ENCODE data around the gene TRHDE.

The TRHDE gene

DNA sequence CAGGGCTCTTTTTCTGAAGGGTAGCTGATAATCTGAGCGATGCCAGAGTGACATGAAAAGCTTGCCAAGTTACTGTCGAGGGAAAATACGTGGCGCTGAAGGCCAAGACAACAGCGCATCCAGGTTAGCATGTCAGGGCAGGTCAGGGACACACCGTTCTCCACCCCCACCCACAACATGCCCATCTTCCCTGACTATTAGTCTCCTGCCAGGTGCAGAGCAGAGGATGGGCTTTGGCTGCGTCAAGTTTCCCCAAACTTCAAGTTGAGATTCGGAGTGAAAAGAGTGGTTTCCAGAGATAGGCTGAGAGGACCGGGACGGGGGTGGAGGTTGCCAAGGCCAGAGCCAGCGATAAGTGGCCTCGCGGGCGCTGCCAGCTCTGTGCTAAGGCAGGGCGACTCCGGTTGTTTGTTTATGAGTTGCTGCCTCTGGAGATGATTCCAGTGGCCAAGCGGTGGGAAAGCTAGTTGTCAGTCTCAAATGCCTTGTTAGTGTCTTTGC, 1.7 kb downstream of the TRHDE start:
- DNase-seq (ENCODE audit: low spot score): no peak

DNA sequence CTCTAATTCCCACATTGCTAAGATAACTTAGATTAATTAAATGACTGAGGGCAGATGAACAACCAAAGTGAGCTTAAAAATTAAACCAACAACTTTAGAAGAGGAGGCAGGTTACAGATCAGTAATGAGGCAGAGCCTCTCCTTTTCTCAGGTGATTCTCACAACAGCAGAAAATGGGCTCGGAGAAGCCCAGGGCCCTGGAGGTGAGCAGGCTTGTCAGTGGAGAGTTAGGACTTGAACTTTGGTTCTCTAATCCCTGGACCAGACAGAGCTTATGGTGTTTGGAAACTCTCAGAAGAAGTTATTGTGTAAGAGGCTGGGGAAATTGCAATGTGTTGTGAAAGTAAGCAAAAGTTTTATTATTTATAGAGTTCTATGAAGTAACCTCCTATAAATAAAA, 2.8 kb downstream of the TRHDE start:
- DNase-seq (ENCODE audit: low spot score): no peak

DNA sequence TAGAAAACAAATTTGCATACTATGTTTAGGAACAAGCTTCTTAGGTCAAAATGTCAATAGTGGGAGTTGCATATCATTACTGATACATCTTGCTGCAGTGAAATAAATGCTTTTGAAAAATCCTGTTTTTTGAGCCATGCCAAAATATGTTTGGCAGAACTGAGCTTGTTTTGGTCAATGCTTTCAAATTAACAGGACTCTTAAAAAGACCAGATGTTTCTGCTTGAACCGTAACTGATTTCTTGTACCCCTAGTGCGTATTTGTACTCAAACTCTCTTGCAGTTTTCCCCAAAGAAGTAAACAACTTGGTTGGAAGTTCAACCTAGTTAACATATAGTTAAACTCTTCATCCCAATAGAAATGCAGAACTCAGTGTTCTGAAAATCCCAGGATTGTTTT, 3.4 kb downstream of the TRHDE start:
- no peak for DNase-seq (ENCODE audit: low spot score)

DNA sequence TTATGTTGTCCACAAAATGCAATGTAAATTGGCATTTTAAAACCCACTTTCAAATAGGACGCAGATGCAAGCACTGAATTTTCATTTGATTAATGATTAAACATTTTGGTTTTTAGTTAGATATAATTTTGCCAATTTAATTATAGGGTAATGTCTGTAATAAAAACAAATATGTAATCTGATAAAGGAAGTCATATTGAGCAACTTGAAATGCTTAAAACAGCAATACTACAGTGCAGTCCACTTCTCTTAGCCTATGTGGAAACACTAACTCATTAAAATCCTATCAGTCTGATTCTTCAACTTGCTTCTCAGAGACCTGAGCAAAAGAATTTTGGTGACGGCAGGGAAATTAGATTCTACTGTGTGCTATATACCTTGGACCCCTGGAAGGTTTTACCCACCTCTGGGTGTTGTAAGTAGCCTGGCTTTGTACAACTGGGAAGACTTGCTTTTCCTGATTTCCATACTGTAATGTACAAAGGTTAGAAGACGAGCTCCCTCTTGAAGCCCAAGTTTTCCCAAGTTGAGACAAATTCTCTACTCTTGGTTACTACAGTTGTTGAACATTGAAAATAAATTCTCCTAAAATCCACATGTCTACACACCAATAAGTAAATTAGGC, 4.1 kb downstream of the TRHDE start:
- DNase-seq (ENCODE audit: low spot score): no peak

DNA sequence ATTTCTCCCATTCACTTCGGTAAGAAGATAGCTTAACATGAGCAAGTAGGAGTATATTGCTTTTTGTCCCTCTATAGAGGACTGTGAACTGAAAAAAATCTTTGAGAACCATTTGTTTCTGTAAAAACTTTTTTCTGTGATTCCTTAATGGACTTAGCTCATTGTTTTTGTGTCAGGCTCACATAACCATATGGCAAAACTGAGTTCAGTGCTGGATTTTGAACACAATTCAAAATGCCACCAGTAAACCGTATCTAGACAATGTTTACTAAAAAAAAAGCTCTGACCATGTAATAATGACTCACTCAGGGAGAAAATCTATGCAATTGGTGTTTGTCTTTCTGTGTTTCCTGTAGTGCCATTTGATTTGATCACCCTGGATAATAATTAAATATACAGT, 5.2 kb downstream of the TRHDE start:
- DNase-seq (ENCODE audit: low spot score): no peak

DNA sequence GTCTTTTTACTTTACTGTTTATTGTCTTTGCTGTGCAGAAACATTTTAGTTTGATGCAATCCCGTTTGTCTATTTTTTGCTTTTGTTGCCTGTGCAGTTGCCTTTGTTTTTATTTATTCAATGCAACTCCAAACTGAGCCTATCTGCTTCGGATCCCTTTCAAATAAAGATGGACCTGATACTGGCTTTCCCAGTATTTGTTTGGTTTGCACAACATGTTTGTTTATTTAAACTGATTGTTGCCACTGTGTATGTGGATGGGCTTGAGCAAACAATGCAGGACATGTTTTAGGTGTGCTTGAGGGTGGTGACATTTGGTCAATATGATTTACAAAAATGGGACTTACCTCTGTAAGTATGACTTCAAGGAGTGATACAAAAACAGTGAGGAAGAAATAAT, 6.7 kb downstream of the TRHDE start:
- DNase-seq (ENCODE audit: low spot score): no peak

DNA sequence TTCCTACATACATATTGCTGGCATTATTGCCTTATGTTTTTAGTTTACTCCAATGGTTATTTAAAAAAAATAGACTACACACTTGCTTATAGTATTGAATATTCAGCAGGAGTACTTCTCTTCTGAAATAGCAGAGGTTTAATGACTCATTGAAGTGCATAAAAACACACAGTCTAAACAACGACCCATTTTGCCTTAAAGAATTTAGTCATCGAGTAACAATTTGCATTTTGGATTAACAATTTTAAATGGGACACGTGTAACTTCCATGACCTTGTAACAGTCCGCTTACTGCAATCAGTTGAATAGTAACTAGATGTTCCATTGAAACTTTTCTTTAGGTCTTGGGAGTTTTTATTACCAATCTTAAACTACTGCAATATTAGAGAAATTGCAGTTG, 9.0 kb downstream of the TRHDE start:
- no peak for DNase-seq (ENCODE audit: low spot score)

DNA sequence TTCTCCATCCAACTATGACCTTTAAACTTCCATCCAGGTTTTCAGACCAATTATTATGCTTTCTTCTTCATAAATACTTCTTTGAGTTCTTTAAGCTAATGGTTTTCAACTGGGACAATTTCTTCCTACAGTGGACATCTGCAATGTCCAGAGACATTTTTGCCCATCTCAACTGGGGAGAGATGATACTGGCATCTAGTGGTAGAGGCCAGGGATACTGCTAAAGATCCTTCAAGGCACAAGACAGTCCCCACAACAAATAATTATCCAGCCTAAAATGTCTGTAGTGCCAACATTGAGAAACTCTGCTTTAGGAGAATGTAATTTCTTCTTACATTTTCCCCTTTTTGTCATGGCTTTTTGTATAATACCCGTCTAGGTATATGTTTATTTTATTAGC, 10.6 kb downstream of the TRHDE start:
- no peak for DNase-seq (ENCODE audit: low spot score)

DNA sequence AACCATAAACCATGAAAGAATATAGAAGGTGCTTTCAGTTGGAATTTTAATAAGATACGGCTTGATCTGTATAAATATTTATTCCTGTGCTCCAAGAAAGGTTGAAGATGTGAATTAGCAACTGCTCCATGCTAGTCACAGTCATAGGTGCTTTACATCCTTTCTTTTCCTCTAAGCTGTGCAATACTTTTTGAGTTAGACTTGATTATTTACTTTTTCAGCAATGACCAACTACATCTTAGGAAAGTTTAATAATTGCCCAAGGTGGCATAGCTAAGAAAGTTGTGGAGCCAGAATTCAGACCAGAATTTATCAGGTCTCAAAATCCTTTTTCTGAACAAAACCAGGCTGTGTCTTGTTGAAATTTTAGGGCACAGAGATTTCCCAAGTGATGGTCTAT, 13.7 kb downstream of the TRHDE start:
- no peak for DNase-seq (ENCODE audit: low spot score)

DNA sequence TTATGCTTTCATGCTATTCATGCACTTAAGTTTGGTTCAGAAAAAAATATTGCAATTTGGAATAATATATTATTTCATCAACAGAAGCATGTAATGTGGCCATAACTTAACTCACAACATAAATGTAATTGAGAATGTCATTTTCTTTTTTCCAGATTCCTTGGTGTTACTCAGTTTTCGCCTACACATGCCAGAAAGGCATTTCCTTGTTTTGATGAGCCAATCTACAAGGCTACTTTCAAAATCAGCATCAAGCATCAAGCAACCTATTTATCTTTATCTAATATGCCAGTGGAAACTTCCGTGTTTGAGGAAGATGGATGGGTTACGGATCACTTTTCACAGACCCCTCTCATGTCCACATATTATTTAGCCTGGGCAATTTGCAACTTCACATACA, 14.4 kb downstream of the TRHDE start:
- DNase-seq (ENCODE audit: low spot score): no peak

DNA sequence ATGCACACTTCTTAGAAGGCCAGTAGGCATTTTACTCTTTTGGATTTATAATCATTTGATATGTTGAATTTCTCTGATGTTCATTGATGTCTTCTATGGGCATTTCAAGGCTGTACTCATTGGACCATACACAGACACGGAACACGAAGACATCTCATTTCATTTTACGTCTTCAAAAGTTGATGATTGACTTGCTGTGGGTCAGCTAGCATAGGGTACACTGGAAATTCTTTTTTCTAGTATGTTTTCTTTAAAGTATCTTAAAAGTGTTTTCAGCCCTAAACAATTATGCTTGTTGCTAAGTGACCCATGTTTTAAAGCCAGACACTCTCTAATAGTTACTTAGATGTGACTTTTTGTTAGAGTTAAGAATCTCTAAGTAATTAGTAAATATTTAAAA, 16.3 kb downstream of the TRHDE start:
- no peak for DNase-seq (ENCODE audit: low spot score)

DNA sequence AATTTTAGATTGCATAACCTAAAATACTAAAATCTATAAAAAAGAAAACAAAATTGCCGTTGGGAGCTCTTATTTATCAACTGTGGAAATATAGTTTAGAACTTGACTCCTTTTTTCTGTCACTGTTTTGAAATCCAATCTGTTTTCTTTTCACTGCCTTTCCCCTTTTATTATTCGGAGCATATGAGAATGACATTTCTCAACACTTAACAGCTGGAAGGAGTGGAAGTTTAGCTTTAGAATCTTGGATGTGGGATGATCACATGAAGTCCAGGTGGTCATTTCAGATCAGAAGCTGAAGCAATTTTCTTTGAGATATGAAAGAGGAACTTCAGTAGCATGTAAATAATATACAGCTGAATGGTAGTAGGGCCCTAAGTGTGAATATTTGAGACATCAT, 16.7 kb downstream of the TRHDE start:
- DNase-seq (ENCODE audit: low spot score): no peak

DNA sequence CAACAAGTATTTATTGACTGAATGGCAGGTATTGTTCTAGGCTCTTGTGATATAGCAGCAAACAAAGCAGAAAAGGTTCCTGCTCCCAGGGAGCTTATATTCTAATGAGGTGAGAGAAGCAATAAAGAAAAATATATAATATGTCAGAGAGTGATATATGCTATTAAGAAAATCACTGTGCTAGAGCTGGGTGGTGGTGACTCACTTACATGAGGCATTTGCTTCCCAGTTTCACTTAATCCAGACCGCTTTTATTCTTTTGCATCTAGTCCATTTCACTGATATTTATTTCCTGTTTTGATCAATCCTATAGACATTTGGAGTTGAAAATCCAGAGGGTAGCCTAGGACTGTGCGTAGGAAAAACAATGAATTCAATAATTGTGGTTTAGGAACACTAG, 17.5 kb downstream of the TRHDE start:
- DNase-seq (ENCODE audit: low spot score): no peak

DNA sequence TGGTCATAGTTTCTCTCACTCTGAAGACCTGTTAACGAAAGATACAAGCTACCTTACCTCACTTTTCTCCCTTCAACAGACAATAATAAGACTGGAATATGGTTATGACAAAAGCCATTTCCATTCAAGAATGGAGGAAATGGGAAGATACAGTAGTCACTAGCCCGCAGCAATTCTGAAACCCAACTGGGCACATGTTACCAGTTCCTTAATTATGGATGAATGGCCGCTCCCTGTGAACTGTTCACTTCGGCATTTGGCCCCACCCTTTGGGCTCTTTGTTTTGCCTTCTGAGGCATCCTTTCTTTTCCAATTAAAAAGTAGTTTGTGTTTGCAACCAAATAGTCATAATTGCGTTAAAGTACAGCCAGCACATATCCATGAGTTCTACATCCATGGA, 19.0 kb downstream of the TRHDE start:
- no peak for DNase-seq (ENCODE audit: low spot score)

DNA sequence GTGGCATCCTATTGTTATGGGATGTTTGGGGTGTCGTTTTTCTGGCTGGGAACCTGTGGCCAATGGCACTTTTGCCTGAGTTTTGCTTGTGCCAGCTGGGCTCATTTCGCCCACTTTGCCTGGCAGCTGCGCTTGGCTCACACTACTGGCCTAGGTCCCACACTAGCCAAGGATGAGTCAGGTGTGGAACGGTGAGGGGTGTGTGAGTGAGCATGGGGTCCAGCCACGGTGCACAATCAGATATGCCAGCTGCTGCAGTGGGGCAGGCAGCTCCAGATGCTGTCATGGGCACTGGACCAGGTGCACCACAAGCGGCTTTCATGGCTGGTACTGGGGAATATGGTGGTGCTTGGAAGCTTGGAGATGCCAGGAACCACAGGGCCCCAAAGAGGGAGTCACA, 21.5 kb downstream of the TRHDE start:
- no peak for DNase-seq (ENCODE audit: low spot score)

DNA sequence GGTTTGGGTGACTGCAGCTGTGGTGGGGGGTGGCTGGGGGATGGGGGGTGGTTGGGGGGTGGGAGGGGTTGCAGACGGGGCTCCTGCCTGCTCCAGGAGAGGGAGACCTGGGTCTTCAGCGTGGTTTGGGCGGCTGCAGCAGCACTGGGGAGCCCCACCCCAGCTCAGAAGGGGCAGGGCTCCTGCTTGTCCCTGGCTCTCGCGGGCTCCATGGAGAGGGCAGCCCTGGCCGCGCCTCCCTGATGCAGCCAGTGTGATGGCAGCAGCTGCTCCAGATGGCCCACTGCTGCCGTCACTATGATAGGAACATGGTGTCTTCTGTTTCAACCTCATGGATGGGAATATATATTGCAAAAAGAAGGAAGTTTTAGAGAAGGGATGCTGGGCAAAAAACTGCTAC, 22.9 kb downstream of the TRHDE start:
- DNase-seq (ENCODE audit: low spot score): no peak

DNA sequence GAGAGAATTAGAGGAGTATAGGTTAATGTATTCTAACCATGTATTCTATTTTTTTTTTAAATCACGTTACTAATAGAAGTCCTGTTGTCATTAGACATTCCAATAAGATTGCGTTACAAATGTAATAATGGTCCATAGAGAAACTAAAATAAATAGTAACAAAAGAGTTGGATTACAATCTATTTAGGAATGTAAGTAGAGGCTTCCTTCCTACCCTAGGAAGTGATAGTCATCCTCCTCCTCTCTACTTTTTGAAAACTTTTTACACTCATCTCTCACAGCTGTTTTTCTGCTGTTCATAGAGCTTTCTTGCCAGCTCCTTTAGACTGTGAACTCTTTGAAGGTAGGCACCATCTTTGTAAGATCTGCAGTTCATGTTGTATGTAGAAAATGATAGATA, 23.6 kb downstream of the TRHDE start:
- no peak for DNase-seq (ENCODE audit: low spot score)

DNA sequence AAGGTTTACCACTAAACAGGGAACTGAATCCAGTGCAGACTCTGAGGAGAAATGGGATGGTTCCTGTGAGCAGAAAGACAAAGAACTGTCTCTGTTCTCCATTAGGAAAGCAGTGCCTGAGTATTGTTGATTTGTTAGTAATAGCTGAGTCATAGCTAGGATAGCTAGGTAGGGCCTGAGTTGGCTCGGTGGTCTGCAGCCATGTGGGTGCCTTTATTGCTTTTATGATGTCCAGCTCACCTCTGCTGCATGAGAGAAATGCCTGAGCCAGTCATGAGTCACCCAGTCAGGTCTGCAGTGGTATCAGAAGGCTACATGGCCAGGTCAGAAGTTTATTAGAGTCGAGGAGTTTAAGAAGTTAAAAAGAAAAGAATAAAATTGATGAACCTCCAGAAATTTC, 24.2 kb downstream of the TRHDE start:
- DNase-seq (ENCODE audit: low spot score): no peak

DNA sequence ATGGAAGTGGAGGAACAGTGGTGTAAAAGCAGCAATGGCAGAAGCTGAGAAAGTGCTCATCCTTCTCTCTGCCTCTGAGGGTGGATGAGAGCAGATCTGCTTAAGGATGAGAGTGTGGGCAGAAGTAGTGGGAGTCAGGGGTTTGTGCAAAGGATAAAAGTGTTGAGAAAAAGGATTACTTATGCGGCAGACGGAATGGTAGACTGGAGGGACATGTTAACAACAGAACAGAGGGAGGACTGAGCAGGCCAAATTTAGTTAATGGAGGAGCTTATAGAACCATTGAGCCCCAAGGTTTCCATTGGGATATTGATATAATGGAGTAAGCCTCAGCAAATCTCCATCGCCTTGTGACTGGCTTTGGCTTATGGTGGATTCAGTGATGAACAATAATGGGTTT, 25.5 kb downstream of the TRHDE start:
- no peak for DNase-seq (ENCODE audit: low spot score)

DNA sequence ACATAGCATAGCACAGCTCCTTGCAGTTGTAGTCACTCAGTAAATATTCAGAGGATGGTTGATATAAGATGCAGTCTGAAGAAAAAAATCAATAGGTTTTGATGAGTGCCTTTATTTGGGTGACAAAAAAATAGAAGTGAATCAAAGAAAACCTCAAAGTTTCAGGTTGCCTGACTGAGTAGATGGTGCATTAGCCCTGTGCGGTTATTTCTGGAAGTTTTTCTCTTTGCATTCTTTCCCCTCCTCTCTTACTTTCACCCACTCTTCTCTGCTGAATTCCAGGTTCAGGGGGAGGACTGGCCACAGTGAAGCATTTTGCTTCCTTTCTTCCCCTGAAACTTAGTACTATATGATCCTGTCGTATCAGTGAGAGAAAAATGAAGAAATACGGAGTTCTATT, 28.6 kb downstream of the TRHDE start:
- DNase-seq (ENCODE audit: low spot score): no peak

DNA sequence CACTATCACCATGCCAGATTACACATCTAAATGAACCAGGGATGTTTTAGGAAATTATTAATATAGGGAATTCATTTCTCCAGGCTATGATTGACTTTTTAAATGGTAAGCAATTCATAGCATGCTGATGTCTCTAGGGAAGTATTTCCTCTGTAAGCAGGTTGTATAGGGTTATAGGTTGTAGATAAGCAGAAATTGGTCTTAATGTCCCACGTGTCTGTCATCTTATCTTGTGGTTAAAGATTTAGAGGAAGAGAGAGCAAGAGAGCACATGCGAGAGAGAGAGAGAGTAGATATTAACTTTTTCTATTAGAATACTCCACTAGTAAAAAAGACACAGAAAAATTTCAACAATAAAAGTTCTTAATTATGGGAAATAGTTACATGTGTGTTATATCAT, 32.6 kb downstream of the TRHDE start:
- DNase-seq (ENCODE audit: low spot score): no peak

DNA sequence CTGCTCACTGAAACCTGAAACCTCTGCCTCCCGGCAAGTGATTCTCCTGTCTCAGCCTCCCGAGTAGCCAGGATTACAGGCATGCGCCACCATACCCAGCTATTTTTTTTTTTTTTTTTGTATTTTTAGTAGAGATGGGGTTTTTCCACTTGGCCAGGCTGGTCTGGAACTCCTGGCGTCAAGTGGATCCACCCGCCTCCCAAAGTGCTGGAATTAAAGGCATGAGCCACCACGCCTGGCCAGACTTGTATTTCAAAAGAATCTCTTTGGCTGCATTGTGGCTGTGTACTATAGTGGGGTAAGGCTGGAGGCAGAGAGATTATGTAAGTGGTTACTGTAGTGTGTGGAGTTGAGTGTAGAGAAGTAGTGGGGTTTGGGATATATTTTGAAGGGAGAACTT, 35.1 kb downstream of the TRHDE start:
- no peak for DNase-seq (ENCODE audit: low spot score)

DNA sequence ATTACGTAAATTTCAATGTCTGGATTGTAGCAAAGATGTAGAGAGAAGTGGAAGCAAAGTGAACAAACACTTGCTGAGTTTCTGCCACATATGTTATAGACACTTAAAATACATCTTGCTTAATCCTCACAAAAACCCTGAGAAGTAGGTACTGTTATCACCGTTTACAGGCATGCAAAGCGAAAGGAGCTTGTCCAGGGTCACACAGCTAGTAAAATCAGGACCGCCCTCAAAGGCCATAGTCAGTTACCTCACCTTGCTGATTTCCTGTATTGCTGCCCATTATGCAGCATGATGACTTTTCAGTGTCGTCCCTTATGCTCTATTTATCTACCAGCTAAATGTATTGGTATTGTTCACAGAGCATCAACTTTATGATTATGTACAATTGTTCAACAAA, 39.8 kb downstream of the TRHDE start:
- no peak for DNase-seq (ENCODE audit: low spot score)

DNA sequence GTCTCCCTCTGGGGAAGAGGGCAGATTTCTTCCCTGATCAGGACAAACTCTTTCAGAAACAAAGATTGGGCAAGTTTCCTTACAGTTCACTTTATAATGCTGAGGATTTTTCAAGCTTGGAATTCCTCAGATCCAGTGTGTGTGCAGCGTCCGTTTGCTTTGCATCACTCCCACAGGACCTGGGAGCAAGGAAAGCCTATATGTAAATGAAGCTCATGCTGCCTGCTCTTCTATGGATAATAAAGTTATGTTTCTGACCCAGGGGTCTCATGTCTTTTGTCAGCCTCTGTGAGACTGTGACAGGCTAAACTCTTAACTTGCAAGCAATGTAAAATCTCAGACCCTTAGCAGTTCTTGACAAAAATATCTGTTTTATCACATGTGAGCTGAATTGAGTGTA, 41.6 kb downstream of the TRHDE start:
- no peak for DNase-seq (ENCODE audit: low spot score)

DNA sequence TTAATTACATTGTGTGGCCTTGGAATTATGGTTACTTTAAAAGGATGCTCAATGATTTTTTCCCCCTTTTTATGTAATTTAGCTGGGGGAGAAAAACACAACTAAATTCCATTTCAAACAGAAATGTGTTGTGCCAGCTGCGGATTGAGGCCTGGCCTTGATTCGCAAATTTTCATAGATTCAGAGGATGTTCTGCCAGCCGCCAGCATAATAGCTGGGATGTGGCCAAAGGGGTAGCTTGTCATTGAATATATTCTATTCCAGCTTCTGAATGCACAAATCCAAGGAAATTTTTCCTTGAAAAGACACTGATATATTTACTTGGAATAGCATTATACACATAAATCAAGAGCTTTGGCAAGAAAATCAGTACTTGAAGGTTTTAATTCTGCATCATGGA, 43.7 kb downstream of the TRHDE start:
- DNase-seq (ENCODE audit: low spot score): no peak

All from hematopoietic multipotent progenitor cell treated with erythropoietin and hydrocortisone succinate and interleukin-3 and kit ligand, for 15 days (in vitro differentiated cells).